GM21619 (cell line): ENCODE measurements around the gene TMEM52.
"Not testable (repeated sequence)": the region's sequence is repeated elsewhere in the genome, so short reads cannot be mapped to it uniquely, and the experiment has no call there.

ENCODE experiments used
- ATAC-seq: cut with Tn5 transposase; IDR thresholded peaks from one replicate; pipeline ENCODE4 v1.9.1; 2021; ENCODE audit not compliant: unreplicated experiment

TMEM52 gene

DNA sequence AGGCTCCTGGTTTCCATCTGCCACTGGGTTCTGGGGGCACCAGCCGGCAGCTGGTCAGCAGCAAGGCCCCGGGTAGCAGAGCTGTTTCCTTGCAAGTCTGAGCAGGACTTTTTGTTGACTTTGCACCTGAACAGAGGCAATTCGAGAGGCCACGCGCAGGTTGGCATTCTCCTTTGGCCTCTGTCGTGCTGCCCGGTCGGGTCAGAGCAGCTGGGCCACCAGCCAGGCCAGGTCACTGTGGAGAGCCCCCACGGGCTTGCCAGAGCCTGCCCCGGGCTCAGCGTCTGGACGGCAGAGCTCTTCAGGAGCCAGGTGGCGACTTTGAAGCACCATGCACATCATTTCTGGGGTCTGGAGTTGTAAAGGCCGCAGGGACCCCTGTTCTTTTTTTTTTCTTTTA lies 28.4 kb upstream of the TMEM52 start:
- no peak for ATAC-seq

DNA sequence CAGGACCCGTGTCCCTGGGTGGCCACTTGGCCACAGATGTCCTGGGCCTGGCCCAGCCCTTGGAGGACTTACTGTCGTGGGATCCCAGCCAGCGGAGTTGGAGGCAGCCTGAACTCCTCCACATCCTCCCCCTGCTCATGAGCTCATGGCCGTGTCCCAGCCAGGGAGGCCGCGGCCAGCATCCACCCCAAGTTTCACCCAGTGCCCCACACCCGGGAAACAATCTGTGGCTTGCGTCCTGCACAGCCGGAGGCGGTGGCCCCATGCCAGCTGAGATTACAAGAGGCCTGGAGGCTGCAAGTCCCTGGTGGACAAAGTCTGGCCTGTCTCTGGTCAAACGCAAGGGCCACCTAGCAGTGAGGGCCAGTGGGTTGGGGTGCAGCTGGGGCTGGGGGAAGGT lies 27.5 kb upstream of the TMEM52 start:
- ATAC-seq, result no peak

DNA sequence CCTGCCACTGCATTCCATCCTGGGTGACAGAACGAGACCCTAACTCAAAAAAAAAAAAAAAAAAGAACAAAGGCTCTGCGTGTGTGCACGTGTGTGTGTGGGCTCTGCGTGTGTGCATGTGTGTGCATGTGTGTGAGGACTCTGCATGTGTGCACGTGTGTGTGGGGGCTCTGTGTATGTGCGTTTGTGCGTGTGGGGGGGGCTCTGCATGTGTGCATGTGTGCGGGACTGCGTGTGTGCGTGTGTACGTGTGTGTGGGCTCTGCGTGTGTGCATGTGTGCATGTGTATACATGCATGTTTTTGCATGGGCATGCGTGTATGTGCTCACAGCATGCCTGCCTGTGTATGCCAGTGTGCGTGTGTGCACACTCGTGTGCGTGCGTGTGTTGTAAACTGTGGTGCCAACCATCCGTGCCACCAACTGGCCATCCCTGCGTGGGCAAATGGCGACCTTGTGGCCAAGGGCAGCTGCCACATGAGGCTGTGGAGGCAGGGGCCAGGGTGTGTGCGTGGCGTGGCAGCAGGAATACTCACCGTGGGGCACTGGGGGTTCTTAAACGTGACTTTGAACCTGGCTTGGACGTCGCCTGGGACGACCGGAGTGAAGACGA lies 26.8 kb upstream of the TMEM52 start:
- ATAC-seq, result no peak

DNA sequence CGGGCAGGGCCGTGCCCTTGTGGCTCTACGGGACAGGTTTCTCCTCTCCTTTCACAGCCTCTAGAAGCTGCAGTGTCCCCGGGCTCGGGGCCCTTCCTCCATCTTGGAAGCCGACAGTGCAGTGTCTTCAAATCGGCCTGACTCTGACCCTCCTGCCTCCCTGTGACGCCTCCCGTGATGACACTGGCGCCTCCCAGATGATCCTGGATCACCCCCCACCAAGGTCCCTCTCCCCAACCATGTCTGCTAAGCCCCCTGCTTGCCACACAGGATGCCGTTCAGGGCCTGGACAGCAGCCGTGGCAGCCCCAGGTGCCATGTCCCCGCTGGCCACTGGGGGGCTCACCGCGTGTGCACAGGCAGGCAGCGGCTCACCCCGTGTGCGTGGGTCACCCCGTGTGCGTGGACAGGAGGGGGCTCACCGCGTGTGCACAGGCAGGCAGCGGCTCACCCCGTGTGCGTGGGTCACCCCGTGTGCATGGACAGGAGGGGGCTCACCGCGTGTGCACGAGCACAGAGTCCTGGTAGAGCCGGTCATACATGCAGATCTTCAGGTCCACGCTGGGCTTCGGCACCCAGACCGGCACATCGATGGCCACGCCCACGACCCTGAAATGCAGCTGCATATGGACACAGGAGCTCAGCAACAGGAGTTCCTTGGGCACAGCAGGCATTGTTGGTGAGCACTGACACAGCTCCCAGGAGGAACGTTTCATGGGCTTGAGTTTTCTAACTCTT lies 24.9 kb upstream of the TMEM52 start:
- ATAC-seq, result no peak

DNA sequence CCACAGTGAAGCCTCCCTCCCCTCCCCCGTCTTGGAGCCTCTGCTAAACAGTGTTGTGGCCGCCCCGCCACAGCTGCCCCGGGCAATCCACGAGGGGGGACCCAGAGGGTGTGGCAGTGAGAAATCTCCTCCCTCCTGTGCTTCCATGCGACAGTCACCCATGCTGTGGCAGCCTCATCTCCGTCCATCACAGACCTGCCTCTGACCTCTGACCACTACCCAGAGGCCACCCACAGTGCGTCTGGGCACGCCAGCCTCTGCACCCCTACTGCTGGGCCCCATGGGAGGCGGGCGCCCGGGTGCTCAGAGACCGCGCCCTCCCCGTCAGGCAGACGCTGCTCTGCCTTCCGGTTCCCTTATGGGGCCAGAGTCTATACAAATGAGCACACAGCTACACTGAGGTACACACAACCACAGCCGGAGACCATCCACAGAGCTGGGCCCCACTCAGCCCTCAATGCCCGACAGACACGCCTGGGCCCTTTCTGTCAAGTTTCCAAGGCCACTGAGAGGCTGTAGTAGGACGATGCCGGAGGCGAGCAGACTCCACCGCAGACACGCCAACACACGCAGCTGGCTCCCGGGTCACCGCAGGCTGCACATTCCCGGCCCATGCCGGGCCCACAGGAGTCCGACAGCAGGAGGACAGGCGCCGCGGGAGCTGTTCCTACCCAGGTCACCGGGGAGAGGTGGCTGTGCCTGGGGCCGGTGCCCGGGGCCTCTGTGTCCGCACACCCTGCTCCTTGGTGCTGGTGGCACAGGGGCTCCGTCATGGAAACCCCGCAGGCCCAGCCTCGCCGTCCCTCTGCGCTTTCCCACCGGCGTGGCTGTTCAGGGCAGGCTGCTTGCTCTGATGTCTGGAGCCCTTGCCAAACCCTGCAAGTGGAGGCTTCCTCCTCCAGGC lies 23.9 kb upstream of the TMEM52 start:
- no peak for ATAC-seq

DNA sequence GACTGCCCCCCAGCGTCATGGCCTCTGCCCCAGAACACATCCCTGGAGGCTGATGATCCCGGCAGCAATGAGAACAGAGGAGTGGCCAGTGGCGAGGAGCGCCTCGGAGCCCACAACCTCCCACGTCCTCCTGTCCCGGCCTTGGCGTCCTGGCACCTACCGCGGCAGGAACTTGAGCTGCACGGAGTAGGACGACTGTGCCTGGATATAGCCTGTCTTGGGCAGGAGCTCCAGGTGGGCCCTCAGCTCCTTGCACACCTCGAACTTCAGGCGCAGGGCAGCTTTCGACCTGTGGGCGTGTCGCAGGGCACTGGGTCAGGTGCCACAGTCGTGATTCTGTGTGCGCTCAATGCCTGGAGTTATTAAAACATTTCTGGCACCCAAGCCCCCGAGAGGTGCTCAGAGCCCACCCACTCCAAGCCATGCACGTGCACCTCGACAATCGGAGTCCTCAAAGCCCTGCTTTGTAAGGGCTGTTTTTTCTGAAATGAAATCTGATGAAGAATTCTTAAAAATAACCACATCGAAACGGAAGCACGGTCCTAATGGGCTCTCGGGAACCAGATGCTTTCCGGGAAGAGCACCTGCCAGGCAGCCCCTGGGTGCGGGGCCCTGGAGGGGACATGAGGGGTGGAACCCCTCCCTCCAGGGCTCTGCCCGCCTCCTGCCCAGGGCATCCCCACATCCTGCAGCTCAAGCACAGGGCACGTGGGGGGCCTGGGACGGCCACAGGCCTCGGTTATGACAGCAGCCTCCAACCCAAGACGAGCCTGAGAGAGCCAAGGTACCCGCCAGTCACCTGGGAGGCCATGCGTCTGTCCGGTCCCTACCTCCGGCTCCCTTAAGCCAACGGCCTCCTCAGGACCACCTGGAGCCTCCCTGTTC lies 23.0 kb upstream of the TMEM52 start:
- ATAC-seq, result no peak

DNA sequence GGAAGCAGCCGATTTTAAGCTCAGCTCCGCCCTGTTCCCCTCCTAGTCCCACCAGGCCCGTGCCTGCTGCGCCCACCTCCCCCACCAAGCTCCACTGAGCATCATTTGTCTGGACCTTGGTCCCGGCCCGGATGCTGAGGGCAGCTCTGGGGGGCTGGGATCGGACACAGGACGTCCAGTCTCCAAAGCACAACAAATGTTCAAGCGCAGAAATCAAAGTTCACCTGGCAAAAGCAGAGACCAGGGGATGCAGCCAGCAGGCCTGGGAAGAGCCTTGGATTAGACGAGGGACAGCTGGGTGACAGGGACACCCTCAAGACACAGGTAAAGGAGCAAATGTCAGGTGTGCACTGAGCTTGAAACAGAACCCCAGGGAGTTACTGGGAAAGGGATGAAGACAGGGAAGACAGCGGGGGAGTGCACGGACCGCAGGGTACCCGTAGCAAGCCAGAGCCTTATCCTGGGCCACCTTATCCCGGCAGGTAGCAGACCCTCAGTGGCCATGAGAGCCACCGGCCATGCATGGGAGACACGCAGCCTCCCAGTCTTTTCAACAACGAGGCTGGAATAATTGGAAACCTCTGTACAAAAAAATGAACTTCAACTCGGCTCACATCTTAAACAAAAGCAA lies 22.2 kb upstream of the TMEM52 start:
- no peak for ATAC-seq

DNA sequence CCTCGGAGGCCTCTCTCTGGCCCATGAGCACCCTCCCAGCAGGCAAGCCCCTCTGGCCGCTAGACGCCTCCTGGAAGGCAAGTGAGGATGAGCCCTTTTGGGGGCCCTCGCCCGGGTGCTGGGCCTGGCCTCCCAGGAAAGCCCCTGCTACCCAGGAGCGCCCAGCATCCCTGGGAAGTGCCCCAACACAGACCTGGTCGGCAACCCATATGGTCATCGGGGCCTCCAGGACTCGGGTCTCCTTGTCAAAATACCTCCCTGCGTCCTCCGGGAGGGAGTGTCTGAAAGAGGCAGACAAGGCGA lies 21.0 kb upstream of the TMEM52 start:
- ATAC-seq, result no peak

DNA sequence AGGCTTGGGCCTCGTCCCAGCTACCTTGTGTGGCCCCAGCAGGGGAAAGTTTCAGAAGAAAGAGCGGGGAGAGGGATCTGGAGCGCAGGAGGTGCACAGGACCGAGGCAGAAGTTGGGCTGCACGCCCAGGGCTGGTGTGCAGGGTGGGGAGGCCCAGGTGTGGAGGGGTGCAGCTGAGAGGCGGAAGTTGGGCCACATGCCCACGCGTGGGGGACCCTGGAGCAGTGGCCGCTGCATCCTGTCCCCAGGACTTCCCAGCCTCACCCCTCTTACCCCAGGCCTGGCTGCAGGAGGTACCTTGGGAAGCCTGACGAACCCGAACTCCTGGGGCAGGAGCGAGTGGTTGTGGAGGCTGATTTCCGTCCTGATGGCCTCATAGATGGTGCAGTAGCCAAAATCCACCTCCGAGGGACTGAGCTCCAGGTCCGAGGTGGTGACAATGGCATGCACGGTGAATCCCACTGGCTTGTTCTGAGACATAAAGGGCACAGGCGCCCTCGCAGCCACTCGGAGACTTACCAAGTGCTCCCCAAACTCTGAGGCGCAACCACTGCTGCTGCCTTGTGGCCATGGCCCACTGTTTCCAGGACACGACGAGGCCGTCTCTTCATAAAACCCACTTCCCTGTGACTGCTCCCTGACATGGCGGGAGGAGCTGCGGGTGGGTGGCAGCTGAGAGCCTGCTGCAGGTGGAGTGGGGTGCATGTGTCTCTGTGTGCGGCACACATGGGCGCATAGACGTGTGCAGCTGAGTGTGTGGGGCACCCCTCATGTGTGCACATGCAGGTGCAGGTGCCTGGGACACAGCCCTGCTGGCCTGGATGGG lies 20.4 kb upstream of the TMEM52 start:
- ATAC-seq, result no peak

DNA sequence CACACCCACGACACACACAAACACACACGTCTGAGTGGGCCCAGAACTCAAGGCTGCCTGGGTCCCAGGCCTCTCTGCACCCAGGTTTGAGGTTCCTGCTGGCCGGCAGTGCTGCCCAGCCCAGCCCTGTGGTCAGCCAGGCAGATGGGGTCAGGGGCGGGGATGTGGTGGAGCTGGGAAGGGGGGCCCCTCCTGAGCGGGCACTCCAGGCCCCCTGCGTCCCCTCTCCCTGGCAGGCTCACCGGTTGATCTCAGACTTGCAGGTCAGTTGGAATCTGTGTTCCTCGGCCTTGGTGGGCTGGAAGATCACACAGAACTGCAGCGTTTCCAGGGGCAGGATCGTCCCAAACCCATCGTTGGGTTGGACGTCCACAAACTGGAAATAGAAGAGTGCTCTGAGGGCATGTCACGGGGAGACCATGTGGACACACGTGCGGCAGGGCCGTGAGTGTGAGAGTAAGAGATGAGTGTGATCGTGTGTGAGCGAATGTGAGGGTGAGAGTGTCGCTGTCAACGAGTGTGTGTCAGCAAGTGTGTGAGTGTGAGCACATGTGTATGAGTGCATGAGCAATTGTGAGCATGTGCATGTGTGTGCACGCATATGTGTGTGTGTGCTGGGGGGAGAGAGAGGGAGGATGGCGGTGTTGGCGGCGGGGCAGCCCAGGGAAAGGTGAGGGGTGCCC lies 19.7 kb upstream of the TMEM52 start:
- no peak for ATAC-seq

DNA sequence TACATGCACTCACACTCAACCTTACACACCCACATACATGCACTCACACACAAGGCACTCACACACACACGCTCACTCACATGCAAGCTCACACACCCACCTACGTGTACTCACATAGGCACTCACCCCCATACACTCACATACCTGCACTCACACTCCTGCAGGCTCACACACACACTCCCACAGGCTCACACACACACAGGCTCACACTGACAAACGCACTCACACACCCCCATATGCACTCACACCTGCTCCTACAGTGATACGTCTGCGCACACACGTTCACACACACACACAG lies 19.1 kb upstream of the TMEM52 start:
- no peak for ATAC-seq

DNA sequence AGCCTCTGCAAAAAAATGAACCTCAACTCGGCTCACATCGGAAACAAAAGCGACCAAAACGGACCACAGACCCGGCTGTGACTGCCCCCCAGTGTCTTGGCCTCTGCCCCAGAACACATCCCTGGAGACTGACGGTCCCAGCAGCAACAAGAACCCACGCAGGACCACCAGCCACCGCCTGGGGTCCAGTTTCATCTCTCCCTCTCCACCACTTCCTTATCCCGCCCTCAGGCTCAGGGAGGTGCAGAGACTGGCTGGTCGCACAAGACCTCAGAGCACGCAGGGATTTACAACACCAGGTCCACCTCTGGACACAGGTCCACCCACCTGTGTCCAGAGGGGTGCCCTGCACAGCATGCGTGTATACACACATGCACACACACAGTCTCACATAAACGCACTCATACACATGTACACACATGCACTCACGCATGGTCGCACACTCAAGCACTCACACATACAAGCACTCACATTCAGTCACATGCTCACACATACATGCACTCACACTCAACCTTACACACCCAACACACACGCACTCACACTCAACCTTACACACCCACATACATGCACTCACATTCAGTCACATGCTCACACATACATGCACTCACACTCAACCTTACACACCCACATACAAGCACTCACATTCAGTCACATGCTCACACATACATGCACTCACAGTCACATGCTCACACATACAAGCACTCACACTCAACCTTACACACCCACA lies 18.6 kb upstream of the TMEM52 start:
- no peak for ATAC-seq

DNA sequence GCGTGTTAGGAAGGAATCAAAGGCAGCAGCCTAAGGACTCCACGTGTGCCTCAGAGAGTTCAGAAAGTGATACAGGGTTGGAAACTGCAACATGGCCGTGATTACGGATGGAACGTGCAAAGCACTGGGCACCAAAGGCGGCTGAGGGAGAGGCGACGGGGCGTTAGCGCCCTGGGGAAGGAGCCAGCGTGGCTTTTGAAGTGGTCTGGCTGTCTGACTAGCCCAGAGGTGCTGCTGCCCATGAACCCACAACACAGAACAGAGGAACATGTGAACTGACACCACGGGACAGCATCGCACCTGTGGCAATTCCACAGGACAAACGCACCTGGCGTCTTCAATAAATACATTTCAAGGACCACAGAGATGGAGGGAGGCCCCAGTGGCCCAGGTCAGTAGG lies 18.0 kb upstream of the TMEM52 start:
- ATAC-seq, result no peak

DNA sequence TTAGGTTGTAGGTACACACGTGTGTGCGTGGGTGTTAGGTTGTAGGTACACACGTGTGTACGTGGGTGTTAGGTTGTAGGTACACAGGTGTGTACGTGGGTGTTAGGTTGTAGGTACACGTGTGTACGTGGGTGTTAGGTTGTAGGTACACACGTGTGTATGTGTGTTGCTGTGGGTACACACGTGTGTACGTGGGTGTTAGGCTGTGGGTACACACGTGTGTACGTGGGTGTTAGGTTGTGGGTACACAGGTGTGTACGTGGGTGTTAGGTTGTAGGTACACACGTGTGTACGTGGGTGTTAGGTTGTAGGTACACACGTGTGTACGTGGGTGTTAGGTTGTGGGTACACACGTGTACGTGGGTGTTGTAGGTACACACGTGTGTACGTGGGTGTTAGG lies 15.8 kb upstream of the TMEM52 start:
- ATAC-seq, result not testable (repeated sequence)

DNA sequence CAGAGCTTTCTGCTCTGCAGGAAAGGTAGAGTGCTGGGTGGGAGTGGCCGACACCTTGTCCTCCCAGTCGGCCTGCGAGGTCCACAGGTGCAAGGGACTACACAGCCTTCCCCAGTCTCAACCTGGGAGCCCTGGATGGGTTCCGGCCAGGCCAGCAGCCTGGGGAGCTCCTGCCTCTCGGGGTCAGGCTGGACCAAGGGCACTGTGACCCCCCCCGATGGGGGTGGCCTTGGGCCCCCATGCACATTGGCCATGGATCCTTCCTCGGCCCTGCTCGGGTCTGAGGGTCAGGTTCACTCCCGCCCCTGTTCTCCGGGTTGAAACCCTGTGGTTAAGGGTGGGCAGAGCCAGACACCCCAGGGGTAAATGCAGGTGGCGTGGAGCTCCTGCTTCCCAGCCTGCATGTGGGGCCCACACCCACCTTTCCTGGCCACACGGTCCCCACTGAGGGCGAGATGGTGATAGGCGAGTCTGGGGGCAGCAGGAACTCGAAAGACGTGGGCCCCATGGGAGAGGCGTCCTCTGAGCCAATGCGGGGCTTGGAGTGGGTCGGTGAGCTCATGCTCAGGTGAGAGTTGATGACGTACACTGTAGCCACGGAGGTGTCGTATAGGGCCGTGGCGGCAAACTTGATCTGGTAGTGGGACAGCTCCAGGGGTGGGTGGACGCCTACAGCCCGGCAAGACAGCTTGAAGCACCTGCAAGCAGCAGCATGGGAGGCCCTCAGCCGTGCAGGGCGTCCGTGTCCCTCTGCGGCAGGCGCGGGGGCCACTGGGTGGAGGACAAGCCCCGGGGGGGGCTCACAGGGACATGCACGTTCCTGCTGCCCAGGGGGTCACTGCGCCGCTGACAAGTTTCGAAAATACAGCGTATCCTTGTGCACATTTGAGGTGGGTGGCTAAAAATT lies 10.8 kb upstream of the TMEM52 start:
- no peak for ATAC-seq

DNA sequence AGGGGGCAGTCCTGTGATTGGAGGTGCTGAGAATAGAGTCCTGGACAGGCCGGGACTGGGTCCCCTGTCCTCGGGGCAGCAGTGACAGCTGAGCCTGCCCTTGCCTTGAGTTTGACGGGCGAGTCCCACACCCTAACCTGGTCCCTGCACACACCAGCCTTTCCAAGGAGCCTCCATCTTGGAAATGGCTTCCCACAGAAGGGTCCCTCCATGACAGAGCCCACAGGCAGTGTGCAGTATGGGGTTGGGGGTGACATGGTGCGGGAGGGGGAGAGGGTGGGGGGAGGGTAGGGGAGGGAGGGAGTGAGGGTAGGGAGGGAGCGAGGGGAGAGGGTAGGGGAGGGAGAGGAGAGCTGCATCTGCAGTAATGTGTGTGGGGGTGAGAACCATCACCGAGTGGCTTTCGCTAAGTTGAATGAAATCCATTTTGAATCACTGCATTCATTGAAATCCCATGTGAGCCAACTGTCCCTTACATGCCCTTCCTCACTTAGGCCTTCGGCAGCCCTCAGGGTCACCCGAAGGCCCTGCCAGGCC lies 10.1 kb upstream of the TMEM52 start:
- no peak for ATAC-seq
